Gastroesophageal sphincter (tissue), 4 donors: ENCODE data around the gene YPEL1. TPM values are rescaled to one million over a fixed set of nuclear protein-coding genes. Genes with fewer than 3 reads are reported as not detected.

Experiments used
- ATAC-seq: fragments of 150-250 bp; one replicate; pipeline ENCODE4 v1.9.1; 2016; ENCODE audit warnings: mild to moderate bottlenecking, moderate library complexity
- H3K27ac ChIP-seq, 4 donors: fragments of 200-600 bp; sonication (generic) in 3 of 4; 1 replicate in 3 of 4; 2 replicates in 1 of 4; pipeline ENCODE4 v1.5.1; 2016 to 2019
- H3K27me3 ChIP-seq: fragments of 200-600 bp; sonication (generic); one replicate; pipeline ENCODE4 v1.5.1; 2019
- H3K36me3 ChIP-seq, 2 donors: fragments of 200-600 bp; sonication (generic); one replicate each; pipeline ENCODE4 v1.5.1; 2019; ENCODE audit warnings: control low read depth in 1 of 2
- H3K4me1 ChIP-seq, 3 donors: fragments of 200-600 bp; sonication (generic); 1 replicate in 2 of 3; 2 replicates in 1 of 3; pipeline ENCODE4 v1.5.1; 2016 to 2019; ENCODE audit warnings: control low read depth in 2 of 3
- H3K4me3 ChIP-seq, 2 donors: fragments of 200-600 bp; sonication (generic); one replicate each; pipeline ENCODE4 v1.5.1; 2019; ENCODE audit warnings: mild to moderate bottlenecking in 1 of 2, moderate library complexity in 1 of 2
- H3K9me3 ChIP-seq, 3 donors: fragments of 200-600 bp; sonication (generic); one replicate each; pipeline ENCODE4 v1.5.1; 2017 to 2019; ENCODE audit warnings: control low read depth in 2 of 3
- CTCF ChIP-seq, 4 experiments: fragments of 200-600 bp in 2 of 4; fragments of 450-650 bp in 2 of 4; sonication (generic) in 1 of 4; IDR thresholded peaks; one replicate each; pipeline ENCODE4 v1.5.1; 2017 to 2019; ENCODE audit warnings: antibody characterized with exemption in 4 of 4, mild to moderate bottlenecking in 2 of 4, moderate library complexity in 2 of 4
- EP300 ChIP-seq: sonication (generic); formaldehyde crosslinking; IDR thresholded peaks from one replicate; pipeline ENCODE4 v1.6.1; 2017; ENCODE audit warnings: antibody characterized with exemption, mild to moderate bottlenecking
- POLR2A ChIP-seq, 2 donors: fragments of 450-650 bp; IDR thresholded peaks; one replicate each; pipeline ENCODE4 v1.6.1; 2017; ENCODE audit warnings: antibody characterized with exemption in 2 of 2, mild to moderate bottlenecking in 2 of 2, moderate library complexity in 1 of 2
- POLR2AphosphoS5 ChIP-seq: sonication (generic); formaldehyde crosslinking; IDR thresholded peaks from one replicate; pipeline ENCODE4 v1.6.1; 2017; ENCODE audit warnings: antibody characterized with exemption
- WGBS, 2 donors: methylation state at CpG; one replicate each; pipeline ENCODE4 v1.1.5; 2018; ENCODE audit warnings: low coverage in 1 of 2; 5-methylcytosine and 5-hydroxymethylcytosine counted together
- total RNA-seq, 4 donors: library from RNA; depleted of rRNA; stranded (reverse); fragments of >200 nt; gene quantifications; one replicate each; pipeline ENCODE4 v1.1.0, GENCODE V29; 2016

YPEL1 gene
- total RNA-seq, 4 donors from 2014 or later = 11.6 to 23.1 (median 15.8) TPM

- Histone ChIP-seq H3K36me3 (peaks cover 0 to 47% of the 10 kb centered on the region in 2 donors), H3K27me3 (no peaks in the 10 kb centered on the region), H3K27ac (peak overlapping the region in 1 of 4 donors; percentile 37), H3K4me3 (no peak overlapping the region), H3K4me1 (peaks cover 2 to 29% (median 10%) of the 10 kb centered on the region in 3 donors), H3K9me3 (no peaks in the 10 kb centered on the region)
- TF ChIP-seq EP300 (no peak), POLR2A (IDR thresholded peaks at IDR 0.05) (no peak), POLR2AphosphoS5 (no peak), CTCF (IDR thresholded peaks at IDR 0.05) (no peak)
- peak; percentile 12 for ATAC-seq
- WGBS, 2 donors = 81 to 89% methylated on average over 5 to 7 of the region's 30 CpGs
Observed at GRCh38 chr22:21702700-21703683, 32.6 kb downstream of the YPEL1 start.

GRCh38 chr22:21702094-21702493 lies 33.5 kb downstream of the YPEL1 start:
- peaks cover 2 to 33% (median 13%) of the 10 kb centered on the region in 3 donors for H3K4me1 ChIP-seq
- no peak overlapping the region for H3K4me3 ChIP-seq
- no peaks in the 10 kb centered on the region for H3K27me3 ChIP-seq
- 80 to 100% methylated on average over 2 to 4 of the region's 6 CpGs for WGBS, 2 donors
- H3K27ac ChIP-seq = no peak overlapping the region
- ATAC-seq = no peak
- peaks cover 0 to 51% of the 10 kb centered on the region in 2 donors for H3K36me3 ChIP-seq
- TF ChIP-seq EP300 (no peak), CTCF (IDR thresholded peaks at IDR 0.05) (no peak), POLR2AphosphoS5 (no peak), POLR2A (IDR thresholded peaks at IDR 0.05) (no peak)
- H3K9me3 ChIP-seq = no peaks in the 10 kb centered on the region

GRCh38 chr22:21701384-21701971 lies 34.1 kb downstream of the YPEL1 start:
- no peaks in the 10 kb centered on the region for H3K9me3 ChIP-seq
- TF ChIP-seq POLR2A (IDR thresholded peaks at IDR 0.05) (no peak), CTCF (IDR thresholded peaks at IDR 0.05) (no peak), EP300 (no peak), POLR2AphosphoS5 (no peak)
- no peak overlapping the region for H3K4me3 ChIP-seq
- no peaks in the 10 kb centered on the region for H3K27me3 ChIP-seq
- ATAC-seq = no peak
- 86 to 90% methylated on average over 6 to 7 of the region's 7 CpGs for WGBS, 2 donors
- H3K36me3 ChIP-seq = peaks cover 0 to 57% of the 10 kb centered on the region in 2 donors
- no peak overlapping the region for H3K27ac ChIP-seq
- peaks cover 2 to 39% (median 13%) of the 10 kb centered on the region in 3 donors for H3K4me1 ChIP-seq

- H3K27me3 ChIP-seq = no peaks in the 10 kb centered on the region
- H3K9me3 ChIP-seq = no peaks in the 10 kb centered on the region
- TF ChIP-seq CTCF (IDR thresholded peaks at IDR 0.05) (no peak), POLR2AphosphoS5 (no peak), POLR2A (IDR thresholded peaks at IDR 0.05) (no peak), EP300 (no peak)
- H3K4me3 ChIP-seq = no peak overlapping the region
- peak overlapping the region in 1 of 4 donors; percentile 83 for H3K27ac ChIP-seq
- 75 to 78% methylated on average over 3 to 6 of the region's 6 CpGs for WGBS, 2 donors
- peaks cover 0 to 63% of the 10 kb centered on the region in 2 donors for H3K36me3 ChIP-seq
- no peak for ATAC-seq
- H3K4me1 ChIP-seq = peaks cover 2 to 39% (median 13%) of the 10 kb centered on the region in 3 donors
Observed at GRCh38 chr22:21700822-21701221, 34.8 kb downstream of the YPEL1 start.
